HG03354 (cell line): ENCODE results near the gene PITX2.
A peak's percentile ranks its signal among the peaks of the same experiment; 100 is the strongest.
"Not testable (repeated sequence)": the region's sequence is repeated elsewhere in the genome, so short reads cannot be mapped to it uniquely, and the experiment has no call there.

Source experiments
- ATAC-seq: cut with Tn5 transposase; IDR thresholded peaks from one replicate; pipeline ENCODE4 v1.9.1; 2021; ENCODE audit warnings: mild to moderate bottlenecking; ENCODE audit not compliant: unreplicated experiment, poor library complexity, severe bottlenecking

PITX2 gene

DNA sequence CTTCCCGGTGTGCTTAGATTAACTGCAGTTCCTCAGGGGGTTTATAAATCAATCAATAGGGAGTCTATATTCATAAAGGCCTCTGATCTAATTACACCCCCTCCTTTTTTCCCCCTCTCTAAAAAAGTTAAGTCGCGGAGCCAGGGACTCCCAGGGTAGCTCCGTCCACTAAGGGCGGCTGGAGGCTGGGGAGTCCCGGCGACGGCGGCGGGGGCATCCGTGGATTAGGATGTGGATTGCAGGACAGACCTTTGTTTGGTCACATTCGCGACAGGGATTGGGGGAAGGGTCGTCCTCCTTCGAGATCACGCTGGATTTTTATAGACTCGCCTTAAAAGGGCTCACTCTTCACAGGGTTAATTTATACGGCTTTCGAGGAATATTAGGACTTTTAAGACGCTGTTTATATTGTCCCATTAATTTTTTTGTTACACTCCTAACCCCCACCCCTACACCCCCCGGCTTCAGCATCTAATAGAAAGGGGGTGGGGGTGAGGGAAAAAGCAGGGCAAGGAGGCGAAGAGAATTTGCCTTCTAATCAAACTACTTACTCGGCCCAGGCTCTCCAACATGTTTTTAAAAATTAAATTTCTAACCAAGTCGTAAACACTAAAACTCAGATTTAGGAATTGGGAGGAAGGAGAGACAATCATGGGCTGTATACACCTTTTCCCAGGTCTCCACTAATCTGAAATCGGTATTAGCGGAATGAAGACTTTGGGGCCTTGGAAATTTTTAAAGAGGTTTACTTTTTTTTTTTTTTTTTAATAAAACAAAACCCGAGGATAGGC, 8.5 kb downstream of the PITX2 start:
- ATAC-seq: no peak

- no peak for ATAC-seq
Measured at GRCh38 chr4:110613745-110614144, 9.1 kb downstream of the PITX2 start.

GRCh38 chr4:110612631-110613269, 10.1 kb downstream of the PITX2 start:
- ATAC-seq: no peak

- ATAC-seq: no peak
Measured at GRCh38 chr4:110611968-110612447, 10.9 kb downstream of the PITX2 start.

GRCh38 chr4:110610940-110611831, 11.7 kb downstream of the PITX2 start:
- ATAC-seq: peak; percentile 88

- peak; percentile 5 for ATAC-seq
Measured at GRCh38 chr4:110610620-110610939, 12.3 kb downstream of the PITX2 start.

DNA sequence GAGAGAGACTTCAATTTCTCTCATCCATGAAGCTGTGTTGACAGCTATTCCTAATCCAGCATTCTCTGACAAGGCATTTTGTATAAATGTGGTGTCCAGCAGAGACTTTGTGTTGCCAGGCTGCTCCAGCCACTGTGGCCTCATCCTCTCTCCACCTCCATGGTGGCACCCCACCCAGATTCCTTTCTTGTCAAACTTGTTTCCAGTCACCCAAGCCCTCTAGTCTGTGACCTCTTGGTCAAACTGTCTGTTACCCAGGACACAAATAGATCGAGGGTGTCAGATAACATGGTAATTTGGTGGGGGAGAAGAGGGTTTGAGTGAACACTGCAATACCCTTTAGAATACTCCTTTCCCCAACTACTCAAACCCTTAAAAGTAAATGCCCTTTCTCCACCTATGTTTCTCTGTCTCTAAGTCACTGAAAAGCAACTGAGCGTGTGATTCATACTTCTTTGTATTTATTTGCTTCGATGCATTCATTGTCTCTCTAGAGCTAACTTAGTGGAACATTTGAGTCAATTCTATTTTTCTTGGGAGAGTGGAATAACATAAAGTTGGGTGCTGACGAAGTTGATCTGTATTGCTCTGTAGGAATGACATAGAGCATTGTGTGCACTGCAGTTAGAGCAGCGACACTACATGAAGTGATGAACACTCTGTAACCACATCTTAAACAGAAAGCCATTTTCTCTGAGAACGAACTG, 13.7 kb downstream of the PITX2 start:
- ATAC-seq: no peak

- no peak for ATAC-seq
Measured at GRCh38 chr4:110605077-110605476, 17.8 kb downstream of the PITX2 start.

- ATAC-seq: no peak
Measured at GRCh38 chr4:110602061-110602460, 20.8 kb downstream of the PITX2 start.

GRCh38 chr4:110597582-110597981, 25.3 kb downstream of the PITX2 start:
- no peak for ATAC-seq

DNA sequence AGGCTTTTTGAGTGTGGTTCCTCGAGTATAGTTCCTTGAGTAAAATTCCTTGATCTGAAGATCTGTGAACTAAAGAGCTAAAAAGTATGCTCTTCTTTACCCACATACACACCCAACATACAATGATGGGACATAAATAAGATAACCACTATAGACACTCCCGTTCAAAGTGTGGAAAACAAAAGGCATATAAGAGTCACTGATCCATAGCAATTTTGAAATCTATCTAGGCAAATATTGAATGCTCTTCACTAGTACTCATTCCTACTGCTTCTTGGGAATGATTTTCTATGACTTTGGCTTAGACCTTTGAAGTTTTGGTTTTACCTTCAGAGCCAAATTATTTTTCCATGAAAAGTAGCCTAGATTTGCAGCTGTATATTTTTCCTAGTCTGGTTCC, 26.4 kb downstream of the PITX2 start:
- ATAC-seq: no peak

DNA sequence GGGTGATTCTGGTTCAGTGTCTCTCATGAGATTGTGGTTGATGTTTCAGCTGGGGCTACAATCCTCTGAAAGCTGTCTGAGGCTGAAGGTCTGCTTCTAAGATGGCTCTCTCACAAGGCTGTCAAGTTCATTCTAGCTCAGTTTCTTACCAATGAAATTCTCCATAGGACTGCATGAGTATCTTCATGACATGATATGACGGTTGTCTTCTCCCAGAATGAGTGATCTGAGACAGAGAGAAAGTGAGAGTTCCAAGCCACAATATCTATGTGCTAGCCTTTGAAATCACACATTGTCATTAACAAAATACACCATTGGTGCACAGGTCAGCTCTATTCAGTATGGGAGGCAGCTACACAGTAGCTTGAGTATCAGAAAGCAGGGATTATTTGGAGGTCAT, 27.3 kb downstream of the PITX2 start:
- ATAC-seq: no peak

- ATAC-seq: no peak
Measured at GRCh38 chr4:110589297-110589696, 33.6 kb downstream of the PITX2 start.

GRCh38 chr4:110587666-110588285, 35.1 kb downstream of the PITX2 start:
- ATAC-seq: no peak

DNA sequence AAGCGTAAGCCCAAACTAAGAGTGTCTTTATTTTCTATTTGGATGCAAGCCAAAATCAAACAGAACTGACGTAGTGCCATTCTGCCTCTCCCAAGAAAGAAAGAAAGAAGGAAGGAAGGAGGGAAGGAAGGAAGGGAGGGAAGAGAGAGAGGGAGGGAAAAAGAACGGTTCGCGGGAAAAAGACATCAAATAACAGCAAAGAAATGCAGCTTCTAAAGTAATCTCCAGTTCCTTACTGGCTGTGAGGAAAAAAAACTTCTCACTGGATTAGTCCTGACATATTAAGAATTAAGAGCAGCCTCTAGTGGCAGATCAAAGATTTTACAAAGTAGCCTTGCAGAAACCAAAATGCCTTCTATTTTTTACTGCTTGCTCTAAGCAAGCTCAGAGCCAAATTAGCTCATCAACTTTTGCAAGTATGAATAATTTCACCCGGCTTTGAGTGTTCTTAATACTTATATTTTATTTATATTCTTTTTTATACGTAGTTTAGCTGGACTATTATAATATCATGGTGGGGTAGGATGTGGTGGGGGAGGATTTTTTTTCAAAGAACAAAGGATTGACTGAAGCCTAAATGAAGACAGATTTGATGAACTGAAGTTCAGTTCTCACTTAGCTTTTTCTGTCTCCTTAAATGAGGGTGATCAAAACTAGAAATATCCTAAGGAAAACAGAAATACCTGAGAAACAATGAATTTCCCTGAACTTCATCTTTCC, 36.6 kb downstream of the PITX2 start:
- no peak for ATAC-seq

- not testable (repeated sequence) for ATAC-seq
Measured at GRCh38 chr4:110576696-110577095, 46.2 kb downstream of the PITX2 start.
